Mammary epithelial cell (primary cell): ENCODE measurements around the gene IBTK.

Experiments
- EZH2 ChIP-seq: IDR thresholded peaks from 2 replicates; pipeline ENCODE4 v1.6.1; 2012; ENCODE audit warnings: low read length, inconsistent platforms, borderline replicate concordance
- TF ChIP-seq, protein P1 (sequence below), 2 donors: IDR thresholded peaks in 1 of 2; conservative IDR thresholded peaks in 1 of 2; 2 replicates each; pipeline ENCODE4 v1.5.1; 2011 to 2012; ENCODE audit warnings: inconsistent platforms in 2 of 2, low read length in 2 of 2, mild to moderate bottlenecking in 2 of 2, control low read depth in 1 of 2, low read depth in 1 of 2; ENCODE audit not compliant: insufficient read depth in 1 of 2; ENCODE audit errors: extremely low read depth in 1 of 2

DNA sequence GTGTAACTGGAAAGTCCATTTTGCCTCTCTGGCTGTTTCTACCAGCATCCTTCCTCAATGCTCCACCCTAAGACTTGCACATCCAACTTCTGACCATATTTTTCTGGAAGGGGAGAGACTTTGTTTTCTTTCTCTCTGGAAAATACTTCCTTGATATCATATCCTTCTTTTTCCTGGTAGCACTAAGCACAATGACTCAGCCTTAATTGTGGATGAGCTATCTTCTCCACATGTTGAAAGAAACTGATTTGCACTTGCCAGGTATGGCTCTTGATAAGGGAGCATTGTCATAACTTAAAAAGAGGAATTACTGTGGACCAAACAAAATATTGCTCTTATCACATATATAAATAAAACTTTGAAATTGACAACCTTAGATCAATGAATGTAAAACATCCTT lies 30.1 kb upstream of the IBTK start:
- TF ChIP-seq, protein P1, sequence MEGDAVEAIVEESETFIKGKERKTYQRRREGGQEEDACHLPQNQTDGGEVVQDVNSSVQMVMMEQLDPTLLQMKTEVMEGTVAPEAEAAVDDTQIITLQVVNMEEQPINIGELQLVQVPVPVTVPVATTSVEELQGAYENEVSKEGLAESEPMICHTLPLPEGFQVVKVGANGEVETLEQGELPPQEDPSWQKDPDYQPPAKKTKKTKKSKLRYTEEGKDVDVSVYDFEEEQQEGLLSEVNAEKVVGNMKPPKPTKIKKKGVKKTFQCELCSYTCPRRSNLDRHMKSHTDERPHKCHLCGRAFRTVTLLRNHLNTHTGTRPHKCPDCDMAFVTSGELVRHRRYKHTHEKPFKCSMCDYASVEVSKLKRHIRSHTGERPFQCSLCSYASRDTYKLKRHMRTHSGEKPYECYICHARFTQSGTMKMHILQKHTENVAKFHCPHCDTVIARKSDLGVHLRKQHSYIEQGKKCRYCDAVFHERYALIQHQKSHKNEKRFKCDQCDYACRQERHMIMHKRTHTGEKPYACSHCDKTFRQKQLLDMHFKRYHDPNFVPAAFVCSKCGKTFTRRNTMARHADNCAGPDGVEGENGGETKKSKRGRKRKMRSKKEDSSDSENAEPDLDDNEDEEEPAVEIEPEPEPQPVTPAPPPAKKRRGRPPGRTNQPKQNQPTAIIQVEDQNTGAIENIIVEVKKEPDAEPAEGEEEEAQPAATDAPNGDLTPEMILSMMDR (conservative IDR thresholded peaks at IDR 0.05 in 1 of 2, IDR thresholded peaks at IDR 0.05 in 1 of 2; ENCODE audit: extremely low read depth in 1 of 2, insufficient read depth in 1 of 2, low read depth in 1 of 2, low read length in 2 of 2): no peak
- no peak for TF ChIP-seq EZH2
